PC-3 (cell line): ENCODE measurements around the gene USP34. TPM values are rescaled to one million over a fixed set of nuclear protein-coding genes. Genes with fewer than 3 reads are reported as not detected.

Source experiments
- ATAC-seq: fragments of 200-7000 bp; cut with Tn5 transposase; 2 replicates; pipeline ENCODE4 v1.9.1; 2020; ENCODE audit warnings: mild to moderate bottlenecking, moderate library complexity
- BruUV-seq: library from RNA; stranded (reverse); fragments of 400-500 nt; replicated peaks from 2 replicates; lab custom pipeline; 2021; lab: Mats Ljungman, UMichigan
- CTCF ChIA-PET: fragments of 300-600 bp; sonication (Branson Sonifier 250); formaldehyde crosslinking; loops from one replicate; lab custom pipeline; 2022; ENCODE audit warnings: antibody characterized with exemption; lab: Charles Lee
- POLR2A ChIA-PET: fragments of 300-600 bp; sonication (Branson Sonifier 250); formaldehyde crosslinking; loops from one replicate; lab custom pipeline; 2022; ENCODE audit warnings: antibody characterized with exemption; ENCODE audit not compliant: unreplicated experiment; lab: Charles Lee
- DNase-seq: peaks from one replicate; pipeline ENCODE4 v3.0.0-alpha.2; 2015
- H2AFZ ChIP-seq: fragments of 300-600 bp; sonication (generic); 2 replicates; pipeline ENCODE4 v1.6.0; 2016; ENCODE audit warnings: antibody characterized with exemption, low read length
- H3F3A ChIP-seq: fragments of 300-600 bp; sonication (generic); one replicate; pipeline ENCODE4 v1.6.0; 2017; ENCODE audit warnings: antibody characterized with exemption, low read length, control low read depth, mild to moderate bottlenecking; ENCODE audit not compliant: unreplicated experiment
- H3K27ac ChIP-seq: fragments of 300-600 bp; sonication (generic); 2 replicates; pipeline ENCODE4 v1.5.1; 2016; ENCODE audit warnings: mild to moderate bottlenecking, low read length
- H3K27me3 ChIP-seq: fragments of 300-600 bp; sonication (generic); 2 replicates; pipeline ENCODE4 v1.6.1; 2016; ENCODE audit warnings: low read length, mixed read lengths
- H3K36me3 ChIP-seq: fragments of 300-600 bp; sonication (generic); 2 replicates; pipeline ENCODE4 v1.6.1; 2016; ENCODE audit warnings: low read depth, mixed run types, low read length, mixed read lengths
- H3K4me1 ChIP-seq: fragments of 300-600 bp; sonication (generic); 2 replicates; pipeline ENCODE4 v1.5.1; 2016; ENCODE audit warnings: low read length; ENCODE audit not compliant: insufficient read depth
- H3K4me2 ChIP-seq: fragments of 300-600 bp; sonication (generic); 2 replicates; pipeline ENCODE4 v1.6.0; 2016; ENCODE audit warnings: low read length
- H3K4me3 ChIP-seq: fragments of 300-600 bp; sonication (generic); 2 replicates; pipeline ENCODE4 v1.5.1; 2016; ENCODE audit warnings: mild to moderate bottlenecking, low read length, mixed read lengths
- H3K79me2 ChIP-seq: fragments of 300-600 bp; sonication (generic); 2 replicates; pipeline ENCODE4 v1.6.1; 2017; ENCODE audit warnings: low read length, mixed read lengths
- H3K9ac ChIP-seq: fragments of 300-600 bp; sonication (generic); 2 replicates; pipeline ENCODE4 v1.6.0; 2016; ENCODE audit warnings: mild to moderate bottlenecking, low read length
- H3K9me2 ChIP-seq: fragments of 300-600 bp; sonication (generic); replicated peaks from 2 replicates; pipeline ENCODE4 v1.6.1; 2016; ENCODE audit warnings: mixed run types, low read length, mixed read lengths
- H3K9me3 ChIP-seq: fragments of 300-600 bp; sonication (generic); 2 replicates; pipeline ENCODE4 v1.6.1; 2016; ENCODE audit warnings: low read length, mixed read lengths
- H4K20me1 ChIP-seq: fragments of 300-600 bp; sonication (generic); 2 replicates; pipeline ENCODE4 v1.6.1; 2016; ENCODE audit warnings: low read length, mixed read lengths
- EZH2 ChIP-seq: fragments of 300-600 bp; sonication (generic); IDR thresholded peaks from one replicate; pipeline ENCODE4 v1.6.1; 2017; ENCODE audit warnings: antibody characterized with exemption, mild to moderate bottlenecking, low read length; ENCODE audit not compliant: unreplicated experiment
- EZH2phosphoT487 ChIP-seq: fragments of 300-600 bp; sonication (generic); IDR thresholded peaks from 2 replicates; pipeline ENCODE4 v1.6.1; 2018; ENCODE audit warnings: mild to moderate bottlenecking, antibody characterized with exemption, low read length, borderline replicate concordance
- intact Hi-C: fragments of 100-400 bp; cut with micrococcal nuclease; formaldehyde crosslinking; loops from 2 replicates; pipeline ENCODE4 v1.9.0; 2023
- total RNA-seq: library from RNA; depleted of rRNA; stranded (reverse); fragments of >200 nt; gene quantifications from 2 replicates; pipeline ENCODE4 v1.2.3, GENCODE V29; 2014
- TF ChIP-seq, protein P1 (sequence below): fragments of 300-600 bp; sonication (generic); conservative IDR thresholded peaks from 2 replicates; pipeline ENCODE4 v1.5.1; 2017; ENCODE audit warnings: antibody characterized with exemption, low read depth, mild to moderate bottlenecking, low read length

The USP34 gene
- total RNA-seq, 1 experiment from 2014 or later: 67.1 TPM

DNA sequence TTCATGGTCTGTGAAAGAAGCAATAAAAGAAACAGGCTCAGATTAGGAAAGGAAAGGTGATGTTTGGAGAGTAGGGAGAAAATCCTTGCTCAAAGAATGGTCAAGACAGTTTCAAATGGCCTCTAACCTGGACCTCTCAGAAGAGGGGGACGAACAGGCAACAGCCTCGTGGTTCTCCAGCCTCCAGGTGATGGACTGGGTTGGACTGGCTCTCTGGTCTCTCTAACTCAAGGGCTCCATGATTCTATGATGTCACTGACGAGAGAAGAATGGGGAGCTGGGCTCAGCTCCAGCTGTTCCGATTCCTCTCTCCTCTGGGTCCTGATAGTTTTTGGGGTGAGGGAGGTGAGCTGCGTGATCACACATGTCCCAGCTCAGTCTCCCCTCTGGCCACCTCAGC is 309.0 kb downstream of the USP34 start, which contains the start of gene C2orf74:
Gene C2orf74 (plus strand): TSS at position 301 of the 400 bp plus-strand sequence. CDS start 327 bp downstream, outside the sequence.
- ATAC-seq (no peak), DNase-seq (no peak)
- Histone ChIP-seq H3K9ac (no peak within 1 kb of the TSS), H3K27ac (no peak within 1 kb of the TSS), H3K4me2 (no peak within 1 kb of the TSS), H3K36me3 (peaks cover 18% of the 10 kb centered on the region), H3K9me2 (no peaks in the 10 kb centered on the region), H2AFZ (no peak within 1 kb of the TSS), H3K79me2 (no peaks in the 10 kb centered on the region), H3K9me3 (no peaks in the 10 kb centered on the region), H4K20me1 (no peaks in the 10 kb centered on the region), H3K4me1 (no peaks in the 10 kb centered on the region), H3K4me3 (no peak within 1 kb of the TSS), H3F3A (no peaks in the 10 kb centered on the region), H3K27me3 (no peaks in the 10 kb centered on the region)
- intact Hi-C loops: no loop called here
- ChIA-PET POLR2A (no interaction called here), CTCF (no interaction called here)
- BruUV-seq: no TSS peak
- TF ChIP-seq EZH2 (no peak), EZH2phosphoT487 (no peak)
- TF ChIP-seq, protein P1, sequence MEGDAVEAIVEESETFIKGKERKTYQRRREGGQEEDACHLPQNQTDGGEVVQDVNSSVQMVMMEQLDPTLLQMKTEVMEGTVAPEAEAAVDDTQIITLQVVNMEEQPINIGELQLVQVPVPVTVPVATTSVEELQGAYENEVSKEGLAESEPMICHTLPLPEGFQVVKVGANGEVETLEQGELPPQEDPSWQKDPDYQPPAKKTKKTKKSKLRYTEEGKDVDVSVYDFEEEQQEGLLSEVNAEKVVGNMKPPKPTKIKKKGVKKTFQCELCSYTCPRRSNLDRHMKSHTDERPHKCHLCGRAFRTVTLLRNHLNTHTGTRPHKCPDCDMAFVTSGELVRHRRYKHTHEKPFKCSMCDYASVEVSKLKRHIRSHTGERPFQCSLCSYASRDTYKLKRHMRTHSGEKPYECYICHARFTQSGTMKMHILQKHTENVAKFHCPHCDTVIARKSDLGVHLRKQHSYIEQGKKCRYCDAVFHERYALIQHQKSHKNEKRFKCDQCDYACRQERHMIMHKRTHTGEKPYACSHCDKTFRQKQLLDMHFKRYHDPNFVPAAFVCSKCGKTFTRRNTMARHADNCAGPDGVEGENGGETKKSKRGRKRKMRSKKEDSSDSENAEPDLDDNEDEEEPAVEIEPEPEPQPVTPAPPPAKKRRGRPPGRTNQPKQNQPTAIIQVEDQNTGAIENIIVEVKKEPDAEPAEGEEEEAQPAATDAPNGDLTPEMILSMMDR: no peak

DNA sequence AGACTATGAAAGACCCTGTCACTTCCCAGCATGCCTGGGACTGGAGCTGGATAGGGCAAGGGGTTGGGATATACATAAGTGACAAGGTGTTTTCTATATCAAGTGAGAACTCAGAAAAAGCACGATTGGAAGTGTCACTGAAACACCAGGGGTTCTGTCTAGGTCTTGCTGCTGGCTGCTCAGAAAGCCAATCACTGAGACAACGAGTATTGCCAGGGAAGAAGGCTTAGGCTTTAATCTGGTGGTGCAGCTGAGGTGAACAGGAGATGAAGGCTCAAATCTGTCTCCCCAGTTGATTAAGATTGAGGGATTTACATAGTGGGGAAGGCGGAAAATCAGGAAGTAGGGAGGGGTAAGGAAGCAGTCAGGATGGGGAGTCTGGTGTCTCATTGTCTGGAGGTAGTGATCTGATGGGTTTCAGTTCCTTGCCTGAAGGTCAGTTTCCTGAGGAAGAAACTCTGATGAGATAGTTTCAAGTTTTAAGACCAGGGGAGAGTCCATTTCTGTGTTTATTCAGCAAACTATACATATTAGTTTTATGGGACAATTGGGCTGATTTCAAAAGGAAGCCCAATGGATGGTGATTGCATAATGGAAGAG is 312.4 kb downstream of the USP34 start:
- intact Hi-C loops: no loop called here
- H3K79me2 ChIP-seq: no peaks in the 10 kb centered on the region
- no TSS peak for BruUV-seq
- H3K9me2 ChIP-seq: no peaks in the 10 kb centered on the region
- H3K36me3 ChIP-seq: peaks cover 8% of the 10 kb centered on the region; the same call in 1 of the 2 replicates
- POLR2A ChIA-PET: no interaction called here
- H3K9ac ChIP-seq: no peak overlapping the region
- H3K9me3 ChIP-seq: no peaks in the 10 kb centered on the region
- H2AFZ ChIP-seq: no peak overlapping the region
- no peaks in the 10 kb centered on the region for H3K4me1 ChIP-seq
- no peaks in the 10 kb centered on the region for H3F3A ChIP-seq
- no peak for DNase-seq
- TF ChIP-seq, protein P1: no peak
- TF ChIP-seq EZH2phosphoT487 (no peak), EZH2 (no peak)
- H3K4me2 ChIP-seq: no peak overlapping the region
- no peaks in the 10 kb centered on the region for H4K20me1 ChIP-seq
- no peak overlapping the region for H3K27ac ChIP-seq
- H3K27me3 ChIP-seq: no peaks in the 10 kb centered on the region
- CTCF ChIA-PET: no interaction called here
- ATAC-seq: no peak
- no peak overlapping the region for H3K4me3 ChIP-seq

DNA sequence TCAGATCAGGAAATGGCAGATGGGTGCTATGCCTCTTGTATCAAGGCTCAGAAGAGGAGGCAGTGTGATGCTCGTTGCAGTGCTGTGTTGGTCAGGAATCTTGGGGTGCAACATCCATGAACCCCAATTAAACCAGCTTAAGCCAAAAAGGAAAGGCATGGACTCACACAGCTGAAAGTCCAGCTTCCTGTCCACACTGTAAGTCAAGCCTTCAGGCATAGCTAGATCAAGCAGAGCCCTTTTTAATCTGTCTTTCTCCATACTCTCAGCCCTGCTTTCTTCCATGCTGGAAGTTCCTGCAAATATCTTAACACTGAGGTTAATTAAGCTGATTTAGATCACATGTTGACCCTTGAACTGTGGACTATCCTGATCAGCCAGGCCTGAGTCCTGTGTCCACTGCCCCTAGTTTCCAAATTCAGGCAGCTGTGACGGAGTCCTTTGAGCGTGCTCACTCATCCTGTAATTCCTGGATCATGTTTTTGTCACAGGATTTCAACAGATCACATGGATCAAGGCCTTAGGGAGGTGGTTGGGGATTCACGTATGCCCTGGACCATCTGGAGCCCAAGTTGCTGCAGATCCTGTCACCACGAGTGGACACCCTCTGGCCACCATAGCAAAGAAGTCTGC is 313.4 kb downstream of the USP34 start:
- ATAC-seq (no peak), DNase-seq (no peak)
- BruUV-seq: no TSS peak
- TF ChIP-seq EZH2phosphoT487: no peak
- TF ChIP-seq, protein P1: no peak
- TF ChIP-seq EZH2: no peak
- no peaks in the 10 kb centered on the region for H3F3A ChIP-seq
- no peak overlapping the region for H3K27ac ChIP-seq
- POLR2A ChIA-PET: no interaction called here
- H2AFZ ChIP-seq: no peak overlapping the region
- H3K4me3 ChIP-seq: no peak overlapping the region
- CTCF ChIA-PET: no interaction called here
- no peaks in the 10 kb centered on the region for H3K9me3 ChIP-seq
- no peaks in the 10 kb centered on the region for H3K27me3 ChIP-seq
- H3K36me3 ChIP-seq: peaks cover 8% of the 10 kb centered on the region; the same call in 1 of the 2 replicates
- H4K20me1 ChIP-seq: no peaks in the 10 kb centered on the region
- no peaks in the 10 kb centered on the region for H3K9me2 ChIP-seq
- H3K4me1 ChIP-seq: no peaks in the 10 kb centered on the region
- intact Hi-C loops: no loop called here
- H3K4me2 ChIP-seq: no peak overlapping the region
- H3K79me2 ChIP-seq: no peaks in the 10 kb centered on the region
- H3K9ac ChIP-seq: no peak overlapping the region
